H1 (cell line): ENCODE data around the gene COPS9. TPM values are rescaled to one million over a fixed set of nuclear protein-coding genes. Genes with fewer than 3 reads are reported as not detected.

ENCODE experiments used
- CTCF ChIA-PET: fragments of 300-600 bp; sonication (Branson Sonifier 250); formaldehyde crosslinking; loops from one replicate; lab custom pipeline; 2021; ENCODE audit not compliant: partially characterized antibody; lab: Charles Lee
- POLR2A ChIA-PET: fragments of 300-600 bp; sonication (Branson Sonifier 250); formaldehyde crosslinking; loops from one replicate; lab custom pipeline; 2021; ENCODE audit warnings: inconsistent platforms; ENCODE audit not compliant: partially characterized antibody; lab: Charles Lee
- DNase-seq, 2 experiments: peaks; one replicate each; pipeline versions ENCODE4 v3.0.0 to v3.0.0-alpha.2; 2010 to 2022; ENCODE audit warnings: low spot score in 2 of 2, low read depth in 1 of 2, mixed read lengths in 1 of 2
- FAIRE-seq: peaks from 2 replicates; lab custom pipeline; 2011; peaks lifted over from hg19 to GRCh38; lab: Jason Lieb, UNC
- H2AFZ ChIP-seq: 2 replicates; pipeline ENCODE4 v1.8.1; 2012; ENCODE audit warnings: low read length, inconsistent platforms
- H2AK5ac ChIP-seq: 2 replicates; pipeline ENCODE4 v1.6.1; 2013; ENCODE audit warnings: low read depth, low read length
- H2BK120ac ChIP-seq: replicated peaks from 2 replicates; pipeline ENCODE3; 2013; ENCODE audit warnings: low read depth, low read length, inconsistent platforms
- H2BK12ac ChIP-seq: 2 replicates; pipeline ENCODE4 v1.6.1; 2013; ENCODE audit warnings: low read depth, low read length
- H2BK15ac ChIP-seq: 2 replicates; pipeline ENCODE4 v1.6.1; 2013; ENCODE audit warnings: low read length
- H2BK20ac ChIP-seq: 2 replicates; pipeline ENCODE4 v1.6.1; 2013; ENCODE audit warnings: low read length
- H2BK5ac ChIP-seq: 2 replicates; pipeline ENCODE4 v1.6.1; 2013; ENCODE audit warnings: low read depth, low read length
- H3K14ac ChIP-seq: 2 replicates; pipeline ENCODE4 v1.6.1; 2013; ENCODE audit warnings: inconsistent platforms; ENCODE audit not compliant: insufficient read length
- H3K18ac ChIP-seq: 2 replicates; pipeline ENCODE4 v1.6.1; 2013; ENCODE audit warnings: low read length; ENCODE audit errors: extremely low read depth
- H3K23ac ChIP-seq: 2 replicates; pipeline ENCODE4 v1.6.1; 2013; ENCODE audit warnings: inconsistent platforms; ENCODE audit not compliant: insufficient read length
- H3K23me2 ChIP-seq: 2 replicates; pipeline ENCODE4 v1.6.1; 2013; ENCODE audit warnings: low read depth, low read length
- H3K27ac ChIP-seq: 2 replicates; pipeline ENCODE4 v1.6.1; 2011; ENCODE audit warnings: low read depth, low read length, inconsistent platforms
- H3K27me3 ChIP-seq, 4 experiments: replicated peaks in 1 of 4; 1 replicate in 1 of 4; 2 replicates in 3 of 4; pipeline versions ENCODE4 v1.6.1 to v1.8.1; 2011 to 2013; ENCODE audit warnings: low read length in 3 of 4, mild to moderate bottlenecking in 3 of 4, inconsistent platforms in 2 of 4, mixed read lengths in 2 of 4, moderate library complexity in 1 of 4; ENCODE audit not compliant: control insufficient read depth in 3 of 4, insufficient read depth in 3 of 4; ENCODE audit errors: extremely low read depth in 1 of 4
- H3K36me3 ChIP-seq, 4 experiments: 2 replicates each; pipeline versions ENCODE4 v1.6.1 to v1.8.1; 2011 to 2013; ENCODE audit warnings: mild to moderate bottlenecking in 4 of 4, low read length in 3 of 4, moderate library complexity in 2 of 4, control low read depth in 1 of 4, inconsistent platforms in 1 of 4; ENCODE audit not compliant: insufficient read depth in 4 of 4, control insufficient read depth in 2 of 4
- H3K4ac ChIP-seq: replicated peaks from 2 replicates; pipeline ENCODE3; 2013; ENCODE audit warnings: low read length, low read depth, mixed read lengths, inconsistent platforms; ENCODE audit not compliant: insufficient read length
- H3K4me1 ChIP-seq, 4 experiments: replicated peaks in 1 of 4; 1 replicate in 1 of 4; 2 replicates in 3 of 4; pipeline versions ENCODE4 v1.6.1 to v1.8.1; 2011 to 2013; ENCODE audit warnings: low read length in 3 of 4, inconsistent platforms in 2 of 4, mixed read lengths in 1 of 4; ENCODE audit not compliant: insufficient read depth in 4 of 4, control insufficient read depth in 3 of 4
- H3K4me2 ChIP-seq, 2 experiments: 2 replicates each; pipeline versions ENCODE4 v1.6.1 to v1.8.1; 2011 to 2013; ENCODE audit warnings: low read depth in 2 of 2, low read length in 2 of 2, control low read depth in 1 of 2, inconsistent platforms in 1 of 2, mild to moderate bottlenecking in 1 of 2; ENCODE audit not compliant: insufficient read depth in 1 of 2
- H3K4me3 ChIP-seq, 4 experiments: fragments of 200-600, 300-600 bp in 1 of 4; sonication (generic), shearing (Covaris generic), sonication (Bioruptor Twin) in 1 of 4; 2 replicates each; pipeline versions ENCODE4 v1.5.1 to v1.8.1; 2011 to 2016; ENCODE audit warnings: low read length in 4 of 4, low read depth in 3 of 4, control low read depth in 2 of 4, inconsistent platforms in 2 of 4, mild to moderate bottlenecking in 2 of 4, mixed read lengths in 1 of 4, moderate library complexity in 1 of 4; ENCODE audit not compliant: insufficient read depth in 2 of 4; ENCODE audit errors: extremely low read depth in 1 of 4
- H3K56ac ChIP-seq: replicated peaks from 2 replicates; pipeline ENCODE3; 2013; ENCODE audit warnings: low read depth, mild to moderate bottlenecking, mixed read lengths, low read length, inconsistent platforms; ENCODE audit not compliant: insufficient read length
- H3K79me1 ChIP-seq: 2 replicates; pipeline ENCODE4 v1.6.1; 2013; ENCODE audit warnings: low read depth, low read length, control low read depth
- H3K79me2 ChIP-seq, 2 experiments: 2 replicates each; pipeline versions ENCODE4 v1.6.1 to v1.8.1; 2012 to 2013; ENCODE audit warnings: low read length in 2 of 2, mild to moderate bottlenecking in 2 of 2, inconsistent platforms in 1 of 2; ENCODE audit not compliant: insufficient read depth in 2 of 2, control insufficient read depth in 1 of 2
- H3K9ac ChIP-seq, 4 experiments: replicated peaks in 1 of 4; 1 replicate in 1 of 4; 2 replicates in 3 of 4; pipeline versions ENCODE4 v1.6.1 to v1.8.1; 2011 to 2013; ENCODE audit warnings: low read depth in 3 of 4, low read length in 3 of 4, control low read depth in 2 of 4, mild to moderate bottlenecking in 2 of 4, moderate library complexity in 2 of 4, inconsistent platforms in 1 of 4; ENCODE audit errors: extremely low read depth in 1 of 4
- H3K9me3 ChIP-seq, 2 experiments: 2 replicates each; pipeline versions ENCODE4 v1.6.1 to v1.8.1; 2012 to 2013; ENCODE audit warnings: mild to moderate bottlenecking in 2 of 2, moderate library complexity in 2 of 2, control low read depth in 1 of 2, inconsistent platforms in 1 of 2, low read depth in 1 of 2, low read length in 1 of 2, mixed read lengths in 1 of 2; ENCODE audit not compliant: insufficient read depth in 2 of 2
- H4K20me1 ChIP-seq, 2 experiments: replicated peaks in 1 of 2; 2 replicates each; pipeline versions ENCODE3 to v1.8.1; 2011 to 2013; ENCODE audit warnings: inconsistent platforms in 2 of 2, low read length in 2 of 2, mild to moderate bottlenecking in 1 of 2; ENCODE audit not compliant: insufficient read depth in 2 of 2, control insufficient read depth in 1 of 2
- H4K5ac ChIP-seq: 2 replicates; pipeline ENCODE4 v1.6.1; 2013; ENCODE audit warnings: low read length, low read depth, mixed read lengths, inconsistent platforms; ENCODE audit not compliant: insufficient read length
- H4K8ac ChIP-seq: 2 replicates; pipeline ENCODE4 v1.8.0; 2013; ENCODE audit warnings: mild to moderate bottlenecking, moderate library complexity, low read length, inconsistent platforms; ENCODE audit not compliant: insufficient read depth; ENCODE audit errors: extremely low read depth
- H4K91ac ChIP-seq: replicated peaks from 2 replicates; pipeline ENCODE3; 2013; ENCODE audit warnings: low read length, mixed read lengths, inconsistent platforms; ENCODE audit not compliant: insufficient read length
- BCL11A ChIP-seq, 2 experiments: IDR thresholded peaks; one replicate each; pipeline ENCODE4 v1.6.1; 2011; ENCODE audit warnings: low read depth in 2 of 2, low read length in 2 of 2, mild to moderate bottlenecking in 2 of 2
- CBX8 ChIP-seq: fragments of 300-800, 300-1000 bp; sonication (generic); IDR thresholded peaks from 2 replicates; pipeline ENCODE4 v1.7.1; 2016; ENCODE audit warnings: low read depth, low read length, borderline replicate concordance
- EP300 ChIP-seq, 2 experiments: IDR thresholded peaks; 1 replicate in 1 of 2; 2 replicates in 1 of 2; pipeline ENCODE4 v1.6.1; 2011 to 2012; ENCODE audit warnings: low read depth in 2 of 2, low read length in 2 of 2, mild to moderate bottlenecking in 2 of 2, borderline replicate concordance in 1 of 2, inconsistent platforms in 1 of 2, moderate library complexity in 1 of 2
- JUND ChIP-seq: IDR thresholded peaks from 2 replicates; pipeline ENCODE4 v1.6.1; 2011; ENCODE audit warnings: mild to moderate bottlenecking, improper control_type of control experiment, low read length
- PHF8 ChIP-seq: fragments of 200-600 bp; sonication (generic); conservative IDR thresholded peaks from 2 replicates; pipeline ENCODE4 v1.7.1; 2012; ENCODE audit warnings: low read depth, mild to moderate bottlenecking, inconsistent platforms, low read length, moderate library complexity
- POU5F1 ChIP-seq: IDR thresholded peaks from 2 replicates; pipeline ENCODE4 v1.6.1; 2011; ENCODE audit warnings: low read depth, mild to moderate bottlenecking, low read length, moderate library complexity
- RBBP5 ChIP-seq: IDR thresholded peaks from 2 replicates; pipeline ENCODE4 v1.7.1; 2012; ENCODE audit warnings: low read depth, mild to moderate bottlenecking, inconsistent platforms, low read length, moderate library complexity, borderline replicate concordance
- RFX5 ChIP-seq: IDR thresholded peaks from 2 replicates; pipeline ENCODE4 v1.6.1; 2011; ENCODE audit warnings: low read depth, low read length, improper control_type of control experiment, borderline replicate concordance
- SIX5 ChIP-seq: IDR thresholded peaks from 2 replicates; pipeline ENCODE4 v1.6.1; 2011; ENCODE audit warnings: mild to moderate bottlenecking, low read depth, low read length
- SP2 ChIP-seq: IDR thresholded peaks from 2 replicates; pipeline ENCODE4 v1.6.1; 2012; ENCODE audit warnings: mild to moderate bottlenecking, low read length, inconsistent platforms
- TCF12 ChIP-seq: IDR thresholded peaks from 2 replicates; pipeline ENCODE4 v1.6.1; 2011; ENCODE audit warnings: low read depth, mild to moderate bottlenecking, low read length
- TEAD4 ChIP-seq: IDR thresholded peaks from 2 replicates; pipeline ENCODE4 v1.6.1; 2012; ENCODE audit warnings: low read depth, low read length, inconsistent platforms, mixed read lengths
- WGBS, 2 experiments: shearing (Covaris generic) in 1 of 2; methylation state at CpG; one replicate each; pipeline versions ENCODE4 v1.1.6 to v1.1.7; 2013 to 2015; ENCODE audit warnings: low lambda C conversion rate in 2 of 2, mixed read lengths in 2 of 2, inconsistent platforms in 1 of 2, low coverage in 1 of 2, missing lambda C conversion rate in 1 of 2; ENCODE audit not compliant: insufficient replicate concordance in 2 of 2, insufficient coverage in 1 of 2, insufficient read length in 1 of 2; ENCODE audit errors: extremely low coverage in 1 of 2, missing lambda C conversion rate in 1 of 2; 5-methylcytosine and 5-hydroxymethylcytosine counted together
- polyA plus RNA-seq, 7 experiments: library from polyadenylated mRNA; depleted of rRNA in 3 of 7; stranded (reverse) in 5 of 7; unstranded in 2 of 7; fragments of >200 nt in 5 of 7; fragments of 200-250 nt in 2 of 7; gene quantifications; 1 replicate in 5 of 7; 2 replicates in 1 of 7; 4 replicates in 1 of 7; pipeline versions ENCODE4 v1.2.1 to v1.2.3, GENCODE V29; 2011 to 2013; ENCODE audit warnings: missing spikeins in 2 of 7, mixed read lengths in 2 of 7
- total RNA-seq: library from RNA; stranded (reverse); fragmentation: NEBNext Ultra II Directional; extraction: Animal tissue kit (Norgen Biotek cat#: 25700); gene quantifications from 2 replicates; pipeline ENCODE4 v1.2.1, GENCODE V29; 2021

The COPS9 gene
- total and polyA plus RNA-seq, 2 of the 8 experiments (the other 6 are each of a cell fraction or from before 2014, with no cell fraction given), result 154 to 234 TPM

DNA sequence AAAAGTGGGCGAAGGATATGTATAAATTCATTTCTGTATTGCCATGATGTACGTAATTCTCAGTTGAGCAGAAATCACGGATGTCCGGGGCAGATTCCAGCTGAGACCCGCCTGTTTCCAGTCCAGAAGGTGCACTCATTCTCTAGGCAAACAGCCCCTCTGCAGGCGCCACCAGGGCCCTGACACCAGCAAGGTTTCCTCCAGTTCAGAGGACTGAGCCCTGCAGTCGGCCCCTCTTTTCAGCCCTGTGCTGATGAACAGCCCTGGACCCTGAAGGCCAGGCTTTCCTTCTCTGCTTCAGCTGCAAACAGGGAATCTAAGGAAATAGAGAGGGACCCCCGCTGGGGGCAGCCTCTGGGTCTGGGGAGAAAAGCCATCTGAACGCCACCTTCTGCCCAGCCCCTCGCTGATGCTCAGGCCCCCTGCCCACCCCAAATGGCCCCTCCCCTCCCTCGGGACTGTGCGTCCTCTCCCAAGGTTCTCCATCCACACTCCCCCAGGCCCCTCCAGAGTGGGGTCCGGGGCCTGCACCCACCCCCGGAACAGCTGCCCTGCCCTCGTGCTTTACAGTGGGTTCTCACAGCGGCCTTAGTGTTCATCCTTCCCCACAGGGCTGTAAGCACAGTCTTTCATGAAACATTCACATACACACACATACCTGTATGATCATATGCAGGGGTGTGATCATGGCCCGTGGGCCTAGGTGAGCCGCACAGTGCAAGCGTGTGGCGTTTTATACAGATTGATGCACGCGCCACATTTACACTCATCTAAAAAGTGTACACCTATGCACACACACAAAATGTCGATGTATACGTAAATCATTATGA lies 12.1 kb downstream of the COPS9 start:
- no peak overlapping the region for H3K4ac ChIP-seq
- POLR2A ChIA-PET, result no interaction called here
- H3K36me3 ChIP-seq, result peaks cover 5 to 22% (median 17%) of the 10 kb centered on the region in 4 experiments
- H3K23me2 ChIP-seq, result no peaks in the 10 kb centered on the region; the same call in 1 of the 2 replicates
- no peak overlapping the region for H3K18ac ChIP-seq
- H2BK12ac ChIP-seq, result no peak overlapping the region
- no peak overlapping the region for H3K4me3 ChIP-seq
- no peak overlapping the region for H3K4me2 ChIP-seq
- CTCF ChIA-PET, result no interaction called here
- no peak overlapping the region for H3K56ac ChIP-seq
- no peaks in the 10 kb centered on the region for H3K4me1 ChIP-seq
- H2AK5ac ChIP-seq, result no peak overlapping the region
- no peak overlapping the region for H3K23ac ChIP-seq
- H2AFZ ChIP-seq, result no peak overlapping the region
- no peaks in the 10 kb centered on the region for H3K79me1 ChIP-seq
- H2BK120ac ChIP-seq, result no peak overlapping the region
- no peak overlapping the region for H4K8ac ChIP-seq
- WGBS, 2 experiments, result 87% methylated on average over 21 of the region's 24 CpGs; no CpG with 5 or more reads in 1 of the 2 experiments
- H4K91ac ChIP-seq, result no peak overlapping the region
- peaks cover 3 to 6% of the 10 kb centered on the region in 2 experiments for H4K20me1 ChIP-seq
- H3K27me3 ChIP-seq, result no peaks in the 10 kb centered on the region
- no peak for TF ChIP-seq PHF8
- TF ChIP-seq CBX8, result no peak
- no peak for TF ChIP-seq JUND
- no peak for TF ChIP-seq RFX5
- TF ChIP-seq POU5F1, result no peak
- TF ChIP-seq RBBP5, result no peak
- TF ChIP-seq TEAD4, result no peak
- TF ChIP-seq BCL11A (IDR thresholded peaks at IDR 0.05; ENCODE audit: low read depth in 2 of 2, low read length in 2 of 2), result no peak
- TF ChIP-seq SIX5, result no peak
- TF ChIP-seq SP2, result no peak
- no peak for TF ChIP-seq TCF12
- no peak for TF ChIP-seq EP300 (IDR thresholded peaks at IDR 0.05; ENCODE audit: borderline replicate concordance in 1 of 2, low read depth in 2 of 2, low read length in 2 of 2)
- H2BK5ac ChIP-seq, result no peak overlapping the region
- H4K5ac ChIP-seq, result no peak overlapping the region
- H3K79me2 ChIP-seq, result no peaks in the 10 kb centered on the region
- H3K9ac ChIP-seq, result no peak overlapping the region
- no peak overlapping the region for H2BK20ac ChIP-seq
- FAIRE-seq, result no peak
- peak in 1 of 2 experiments; percentile 28 for DNase-seq
- no peak overlapping the region for H2BK15ac ChIP-seq
- H3K27ac ChIP-seq, result no peak overlapping the region
- H3K9me3 ChIP-seq, result no peaks in the 10 kb centered on the region
- no peak overlapping the region for H3K14ac ChIP-seq
